DND-41 (cell line): Measurements from ENCODE around the gene PRIM2.

Experiments
- ATAC-seq: fragments of 200-7000 bp; cut with Tn5 transposase; 3 replicates; pipeline ENCODE4 v1.9.1; 2021; ENCODE audit warnings: low read depth; ENCODE audit not compliant: insufficient read depth
- DNase-seq: peaks from one replicate; pipeline ENCODE4 v3.0.0-alpha.2; 2020
- H2AFZ ChIP-seq: 2 replicates; pipeline ENCODE4 v1.6.0; 2012; ENCODE audit warnings: low read depth, low read length
- H3K27ac ChIP-seq: 2 replicates; pipeline ENCODE4 v1.5.1; 2012; ENCODE audit warnings: low read length, inconsistent platforms
- H3K27me3 ChIP-seq: fragments of 200-600 bp; sonication (generic); 2 replicates; pipeline ENCODE4 v1.6.0; 2012; ENCODE audit warnings: low read length, mild to moderate bottlenecking, inconsistent platforms; ENCODE audit not compliant: insufficient read depth, poor library complexity
- H3K36me3 ChIP-seq: 2 replicates; pipeline ENCODE4 v1.5.1; 2012; ENCODE audit warnings: low read length, inconsistent platforms; ENCODE audit not compliant: insufficient read depth
- H3K4me1 ChIP-seq: 2 replicates; pipeline ENCODE4 v1.5.1; 2012; ENCODE audit warnings: mild to moderate bottlenecking, low read length; ENCODE audit not compliant: insufficient read depth
- H3K4me2 ChIP-seq: 2 replicates; pipeline ENCODE4 v1.6.0; 2012; ENCODE audit warnings: mild to moderate bottlenecking, moderate library complexity, low read length, inconsistent platforms; ENCODE audit not compliant: insufficient read depth
- H3K4me3 ChIP-seq, 2 experiments: fragments of 200-600 bp in 1 of 2; shearing (Covaris generic) in 1 of 2; 2 replicates each; pipeline ENCODE4 v1.5.1; 2012 to 2016; ENCODE audit warnings: inconsistent platforms in 2 of 2, low read length in 2 of 2, mild to moderate bottlenecking in 2 of 2, low read depth in 1 of 2, moderate library complexity in 1 of 2
- H3K79me2 ChIP-seq: 2 replicates; pipeline ENCODE4 v1.6.0; 2012; ENCODE audit warnings: low read length, inconsistent platforms; ENCODE audit not compliant: insufficient read depth
- H3K9ac ChIP-seq: 2 replicates; pipeline ENCODE4 v1.6.0; 2012; ENCODE audit warnings: low read depth, mild to moderate bottlenecking, inconsistent platforms, low read length, moderate library complexity
- H3K9me3 ChIP-seq: 2 replicates; pipeline ENCODE4 v1.5.1; 2012; ENCODE audit warnings: low read length, moderate library complexity, mild to moderate bottlenecking, inconsistent platforms; ENCODE audit not compliant: insufficient read depth, severe bottlenecking
- H4K20me1 ChIP-seq: 2 replicates; pipeline ENCODE4 v1.6.0; 2012; ENCODE audit warnings: low read length; ENCODE audit not compliant: insufficient read depth
- EZH2 ChIP-seq: IDR thresholded peaks from 3 replicates; pipeline ENCODE4 v1.6.1; 2012; ENCODE audit warnings: borderline replicate concordance, low read depth, mild to moderate bottlenecking, moderate library complexity, low read length, inconsistent platforms; ENCODE audit not compliant: severe bottlenecking
- TF ChIP-seq, protein P1 (sequence below): IDR thresholded peaks from 2 replicates; pipeline ENCODE4 v1.5.1; 2012; ENCODE audit warnings: borderline replicate concordance, low read length, moderate library complexity, mild to moderate bottlenecking; ENCODE audit not compliant: poor library complexity, severe bottlenecking; ENCODE audit errors: extremely low read depth

PRIM2 gene

DNA sequence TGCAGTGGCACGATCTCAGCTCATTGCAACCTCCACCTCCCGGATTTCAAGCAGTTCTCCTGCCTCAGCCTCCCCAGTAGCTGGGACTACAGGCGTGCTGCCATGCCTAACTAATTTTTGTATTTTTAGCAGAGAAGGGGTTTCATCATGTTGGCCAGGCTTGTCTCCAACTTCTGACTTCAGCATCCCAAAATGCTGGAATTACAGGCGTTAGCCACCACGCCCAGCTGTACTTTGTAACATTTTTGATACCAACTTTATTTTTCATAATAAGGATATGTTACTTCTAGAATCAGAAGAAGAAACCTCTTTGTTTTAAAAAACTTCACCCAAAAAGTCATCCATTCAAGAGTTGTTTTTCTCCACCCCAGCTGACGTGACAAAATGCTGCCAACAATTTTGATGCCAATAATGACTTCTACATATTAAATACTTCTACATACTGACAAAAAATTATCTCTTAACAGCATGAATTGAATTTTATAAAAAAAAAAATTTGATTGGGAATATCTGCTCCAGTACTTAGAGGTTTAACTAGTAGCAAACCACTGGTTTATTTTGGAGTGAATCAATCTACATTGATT is 22.5 kb upstream of the PRIM2 start:
- Histone ChIP-seq H3K4me2 (no peak overlapping the region), H2AFZ (no peak overlapping the region), H3K9me3 (no peaks in the 10 kb centered on the region), H3K27ac (no peak overlapping the region), H3K36me3 (no peaks in the 10 kb centered on the region), H3K4me1 (no peaks in the 10 kb centered on the region), H3K79me2 (no peaks in the 10 kb centered on the region), H3K4me3 (no peak overlapping the region), H3K9ac (no peak overlapping the region), H3K27me3 (no peaks in the 10 kb centered on the region), H4K20me1 (no peaks in the 10 kb centered on the region)
- no peak for TF ChIP-seq EZH2
- TF ChIP-seq, protein P1, sequence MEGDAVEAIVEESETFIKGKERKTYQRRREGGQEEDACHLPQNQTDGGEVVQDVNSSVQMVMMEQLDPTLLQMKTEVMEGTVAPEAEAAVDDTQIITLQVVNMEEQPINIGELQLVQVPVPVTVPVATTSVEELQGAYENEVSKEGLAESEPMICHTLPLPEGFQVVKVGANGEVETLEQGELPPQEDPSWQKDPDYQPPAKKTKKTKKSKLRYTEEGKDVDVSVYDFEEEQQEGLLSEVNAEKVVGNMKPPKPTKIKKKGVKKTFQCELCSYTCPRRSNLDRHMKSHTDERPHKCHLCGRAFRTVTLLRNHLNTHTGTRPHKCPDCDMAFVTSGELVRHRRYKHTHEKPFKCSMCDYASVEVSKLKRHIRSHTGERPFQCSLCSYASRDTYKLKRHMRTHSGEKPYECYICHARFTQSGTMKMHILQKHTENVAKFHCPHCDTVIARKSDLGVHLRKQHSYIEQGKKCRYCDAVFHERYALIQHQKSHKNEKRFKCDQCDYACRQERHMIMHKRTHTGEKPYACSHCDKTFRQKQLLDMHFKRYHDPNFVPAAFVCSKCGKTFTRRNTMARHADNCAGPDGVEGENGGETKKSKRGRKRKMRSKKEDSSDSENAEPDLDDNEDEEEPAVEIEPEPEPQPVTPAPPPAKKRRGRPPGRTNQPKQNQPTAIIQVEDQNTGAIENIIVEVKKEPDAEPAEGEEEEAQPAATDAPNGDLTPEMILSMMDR = no peak
- no peak for ATAC-seq
- no peak for DNase-seq

DNA sequence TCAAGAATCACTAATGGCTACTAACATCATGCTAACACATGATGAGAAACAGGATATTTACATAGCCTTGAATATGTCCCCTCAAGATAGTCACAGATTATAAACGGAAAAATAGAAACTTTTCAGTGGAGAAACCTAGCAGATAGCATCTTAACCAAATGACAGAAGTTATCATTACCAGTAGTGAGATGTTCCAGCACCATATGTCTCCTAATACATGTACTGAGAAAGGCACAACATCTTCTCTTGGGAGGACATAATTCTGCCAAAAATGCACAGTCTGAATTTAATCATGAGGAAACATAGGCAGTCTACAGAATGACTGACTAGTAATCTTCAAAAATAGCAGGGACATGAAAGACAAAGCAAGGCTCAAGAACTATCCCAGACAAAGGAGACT is 19.9 kb upstream of the PRIM2 start:
- DNase-seq (no peak), ATAC-seq (no peak)
- no peaks in the 10 kb centered on the region for H3K79me2 ChIP-seq
- H2AFZ ChIP-seq = no peak overlapping the region
- no peaks in the 10 kb centered on the region for H3K27me3 ChIP-seq
- H3K4me1 ChIP-seq = no peaks in the 10 kb centered on the region
- no peaks in the 10 kb centered on the region for H3K9me3 ChIP-seq
- no peak overlapping the region for H3K4me3 ChIP-seq
- TF ChIP-seq, protein P1 = no peak
- no peak for TF ChIP-seq EZH2
- no peak overlapping the region for H3K9ac ChIP-seq
- no peaks in the 10 kb centered on the region for H4K20me1 ChIP-seq
- H3K27ac ChIP-seq = no peak overlapping the region
- no peak overlapping the region for H3K4me2 ChIP-seq
- no peaks in the 10 kb centered on the region for H3K36me3 ChIP-seq

DNA sequence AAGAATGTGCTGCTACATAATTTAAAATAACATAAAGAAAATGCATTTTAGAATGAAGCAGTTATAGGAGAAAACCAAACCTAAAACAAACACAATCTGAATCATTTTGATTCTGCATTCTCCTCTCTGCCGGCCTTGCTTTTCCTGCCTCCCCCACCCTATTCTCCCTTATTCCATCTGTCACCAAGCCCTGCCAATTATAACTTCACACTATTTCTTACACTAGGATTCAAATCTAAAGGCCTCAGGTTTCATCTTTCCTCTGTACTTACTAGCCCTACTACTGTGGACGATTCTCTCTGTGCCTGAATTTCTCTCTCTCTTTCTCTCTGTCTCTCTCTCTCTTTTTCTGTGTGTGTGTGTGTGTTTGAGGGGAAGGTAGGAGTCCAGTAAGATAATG is 18.7 kb upstream of the PRIM2 start:
- Histone ChIP-seq H3K4me3 (no peak overlapping the region), H3K27me3 (no peaks in the 10 kb centered on the region), H3K9me3 (no peaks in the 10 kb centered on the region), H4K20me1 (no peaks in the 10 kb centered on the region), H3K4me2 (no peak overlapping the region), H2AFZ (no peak overlapping the region), H3K4me1 (no peaks in the 10 kb centered on the region), H3K36me3 (no peaks in the 10 kb centered on the region), H3K9ac (no peak overlapping the region), H3K27ac (no peak overlapping the region), H3K79me2 (no peaks in the 10 kb centered on the region)
- TF ChIP-seq, protein P1 = no peak
- TF ChIP-seq EZH2 = no peak
- ATAC-seq (no peak), DNase-seq (no peak)
